RWPE2 (cell line): ENCODE measurements around the gene CALCA.

ENCODE experiments used
- ATAC-seq: fragments of 200-7000 bp; cut with Tn5 transposase; 3 replicates; pipeline ENCODE4 v1.9.1; 2021; ENCODE audit warnings: low read depth
- DNase-seq: peaks from one replicate; pipeline ENCODE4 v3.0.0-alpha.2; 2020; ENCODE audit warnings: low spot score
- H3K27ac ChIP-seq: fragments of 450-650 bp; 2 replicates; pipeline ENCODE4 v1.5.1; 2017; ENCODE audit warnings: mild to moderate bottlenecking; ENCODE audit not compliant: poor library complexity, severe bottlenecking
- H3K27me3 ChIP-seq: fragments of 250-450 bp; sonication (Bioruptor Pico); 2 replicates; pipeline ENCODE4 v1.5.1; 2021; ENCODE audit warnings: mild to moderate bottlenecking, moderate library complexity; ENCODE audit not compliant: insufficient read depth, poor library complexity, severe bottlenecking
- H3K36me3 ChIP-seq: fragments of 250-450 bp; sonication (Bioruptor Pico); 2 replicates; pipeline ENCODE4 v1.5.1; 2020; ENCODE audit warnings: low read depth, mild to moderate bottlenecking, moderate library complexity
- H3K4me1 ChIP-seq: fragments of 250-450 bp; sonication (Bioruptor Pico); 2 replicates; pipeline ENCODE4 v1.5.1; 2021; ENCODE audit warnings: mild to moderate bottlenecking, moderate library complexity; ENCODE audit not compliant: insufficient read depth, poor library complexity, severe bottlenecking
- H3K4me3 ChIP-seq: fragments of 250-450 bp; sonication (Bioruptor Pico); 2 replicates; pipeline ENCODE4 v1.5.1; 2021; ENCODE audit warnings: mild to moderate bottlenecking, moderate library complexity; ENCODE audit not compliant: severe bottlenecking
- H3K9me3 ChIP-seq: fragments of 250-450 bp; sonication (Bioruptor Pico); 2 replicates; pipeline ENCODE4 v1.5.1; 2021; ENCODE audit warnings: mild to moderate bottlenecking, moderate library complexity; ENCODE audit not compliant: severe bottlenecking
- CTCF ChIP-seq: fragments of 450-650 bp; IDR thresholded peaks from one replicate; pipeline ENCODE4 v1.5.1; 2017; ENCODE audit warnings: mild to moderate bottlenecking, moderate library complexity; ENCODE audit not compliant: poor library complexity, severe bottlenecking

Gene CALCA

GRCh38 chr11:14981507-14981906 lies 9.4 kb upstream of the CALCA start:
- no peak overlapping the region for H3K27ac ChIP-seq
- no peak for ATAC-seq
- no peak overlapping the region for H3K4me3 ChIP-seq
- H3K36me3 ChIP-seq: no peaks in the 10 kb centered on the region
- no peaks in the 10 kb centered on the region for H3K9me3 ChIP-seq
- H3K4me1 ChIP-seq: no peaks in the 10 kb centered on the region
- no peak for TF ChIP-seq CTCF
- H3K27me3 ChIP-seq: peaks cover 5% of the 10 kb centered on the region
- no peak for DNase-seq

- ATAC-seq (peak; percentile 79), DNase-seq (no peak)
- TF ChIP-seq CTCF: no peak
- Histone ChIP-seq H3K4me1 (no peaks in the 10 kb centered on the region), H3K4me3 (no peak overlapping the region), H3K9me3 (no peaks in the 10 kb centered on the region), H3K27me3 (peaks cover 11% of the 10 kb centered on the region), H3K36me3 (no peaks in the 10 kb centered on the region), H3K27ac (no peak overlapping the region)
These were observed 8.7 kb upstream of the CALCA start for GRCh38 chr11:14980854-14981253.

DNA sequence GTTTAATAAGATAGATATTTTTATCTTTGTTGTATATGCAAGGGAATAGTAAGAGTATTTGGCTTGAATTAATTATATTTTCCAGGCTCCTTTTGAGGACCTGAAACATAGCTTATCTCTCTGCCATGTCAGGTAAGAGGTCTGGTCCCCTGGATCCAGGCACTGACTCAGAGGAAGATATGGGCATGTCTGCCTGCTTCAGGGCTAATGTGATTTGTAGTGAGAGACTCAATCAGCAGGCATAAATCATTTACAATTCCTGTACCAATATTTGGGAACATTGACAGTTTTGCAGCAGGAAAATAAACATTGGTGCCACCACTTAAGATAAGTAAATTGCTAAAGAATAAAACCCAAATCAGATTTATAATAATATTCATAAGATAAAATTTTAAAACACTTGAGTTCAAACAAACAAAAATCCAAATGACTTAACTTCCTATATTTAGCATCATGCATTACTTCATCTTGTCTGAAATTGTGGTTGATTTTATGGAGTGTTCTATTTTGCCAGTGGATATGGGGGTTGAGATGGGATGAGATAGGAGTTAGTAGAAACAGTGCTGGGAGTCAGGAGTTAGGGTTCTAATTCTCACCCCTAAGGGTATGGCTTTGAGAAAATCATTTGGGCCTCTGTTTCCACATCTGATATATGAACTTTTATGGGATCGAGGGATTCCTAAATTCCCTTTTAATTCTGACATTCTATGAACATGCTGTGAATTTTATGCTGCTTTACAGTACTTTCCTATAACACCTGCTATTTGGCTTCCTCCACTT lies 5.1 kb upstream of the CALCA start:
- DNase-seq (no peak), ATAC-seq (no peak)
- Histone ChIP-seq H3K27me3 (peaks cover 47% of the 10 kb centered on the region), H3K36me3 (no peaks in the 10 kb centered on the region), H3K4me1 (no peaks in the 10 kb centered on the region), H3K9me3 (no peaks in the 10 kb centered on the region), H3K4me3 (no peak overlapping the region), H3K27ac (no peak overlapping the region)
- no peak for TF ChIP-seq CTCF

DNA sequence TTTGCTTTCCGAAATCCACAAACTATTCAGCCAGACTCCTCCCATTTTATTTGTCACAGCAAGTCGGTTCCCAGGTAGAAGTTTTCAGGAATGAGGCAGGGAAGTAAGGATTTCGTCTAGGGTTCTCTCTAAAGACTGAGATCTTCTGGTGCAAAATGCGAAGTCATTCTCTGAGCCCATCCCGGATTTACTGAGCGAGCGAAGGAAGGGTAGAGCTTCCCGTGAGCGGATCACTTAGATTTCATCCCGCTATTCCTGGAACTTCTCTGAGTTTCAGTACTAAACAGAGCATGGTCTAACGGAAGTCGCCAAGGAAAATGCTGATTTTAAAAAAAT lies 3.1 kb upstream of the CALCA start:
- no peak overlapping the region for H3K4me3 ChIP-seq
- H3K27me3 ChIP-seq: peaks cover 62% of the 10 kb centered on the region
- no peak overlapping the region for H3K27ac ChIP-seq
- DNase-seq (no peak), ATAC-seq (no peak)
- H3K9me3 ChIP-seq: no peaks in the 10 kb centered on the region
- H3K4me1 ChIP-seq: no peaks in the 10 kb centered on the region
- TF ChIP-seq CTCF: no peak
- H3K36me3 ChIP-seq: no peaks in the 10 kb centered on the region

DNA sequence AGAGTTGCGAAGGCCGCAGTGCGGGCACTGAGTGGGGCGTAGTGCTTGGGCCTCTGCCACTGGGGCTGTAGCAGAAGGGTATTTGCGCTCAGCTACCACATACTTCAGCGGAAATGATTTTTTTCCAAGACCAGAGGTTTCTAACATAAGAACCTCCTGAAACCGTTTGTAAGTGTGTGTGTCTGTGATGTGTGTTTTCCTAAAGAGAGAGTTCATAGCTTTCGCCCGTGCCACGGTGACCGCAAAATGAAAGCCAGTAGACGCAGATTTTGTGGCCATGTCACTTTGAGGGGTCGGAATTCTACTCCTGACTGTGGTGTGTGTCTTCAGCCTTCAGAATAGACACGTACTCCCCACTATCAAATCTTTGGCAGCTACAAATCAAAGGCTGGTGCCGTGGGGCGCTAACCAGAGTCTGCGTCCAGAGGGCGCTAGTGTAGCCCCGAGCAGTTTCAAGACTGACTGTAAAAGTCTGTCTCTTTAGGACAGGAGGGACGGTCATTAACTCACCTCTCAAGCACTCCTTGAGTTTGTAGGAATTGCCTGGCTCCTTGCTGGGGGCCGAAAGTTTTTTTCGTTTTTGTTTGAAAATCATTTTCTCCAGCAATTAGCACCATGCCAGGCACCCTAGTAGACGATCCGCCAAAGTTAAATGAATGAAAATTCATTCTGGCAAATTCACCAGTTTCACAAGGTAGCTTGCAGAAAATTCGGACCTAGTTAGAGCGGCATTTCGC lies 2.5 kb upstream of the CALCA start:
- no peak for ATAC-seq
- Histone ChIP-seq H3K27me3 (peaks cover 64% of the 10 kb centered on the region), H3K4me3 (no peak overlapping the region)

More for the DNA sequence above, 2.5 kb upstream of the CALCA start:
- H3K27ac ChIP-seq: no peak overlapping the region
- H3K36me3 ChIP-seq: no peaks in the 10 kb centered on the region
- no peak for DNase-seq
- H3K9me3 ChIP-seq: no peaks in the 10 kb centered on the region
- peak; percentile 39 for TF ChIP-seq CTCF
- H3K4me1 ChIP-seq: no peaks in the 10 kb centered on the region
